Activated naive CD4-positive, alpha-beta T cell treated with anti-CD3 and anti-CD28 coated beads, Interleukin-2, amount 50 U/mL, for 72 hours (primary cell): ENCODE results near the gene USP49. TPM values are rescaled to one million over a fixed set of nuclear protein-coding genes. Genes with fewer than 3 reads are reported as not detected.

Experiments used
- ATAC-seq, 2 donors: fragments of 150-1000 bp; cut with Tn5 transposase; 2 replicates each; pipeline ENCODE4 v1.10.0; 2021; ENCODE audit warnings: mild to moderate bottlenecking in 2 of 2, moderate library complexity in 2 of 2
- DNase-seq, 2 donors: peaks; one replicate each; pipeline ENCODE4 v3.0.0; 2021 to 2022; ENCODE audit warnings: low spot score in 2 of 2
- H3K27ac Mint-ChIP-seq, 2 donors: one replicate each; pipeline ENCODE4 v1.8.0; 2022; ENCODE audit warnings: mild to moderate bottlenecking in 2 of 2, mixed read lengths in 2 of 2
- H3K36me3 Mint-ChIP-seq, 2 donors: one replicate each; pipeline ENCODE4 v1.8.0; 2022; ENCODE audit warnings: mixed read lengths in 2 of 2
- H3K9me3 Mint-ChIP-seq, 2 donors: one replicate each; pipeline ENCODE4 v1.8.0; 2022; ENCODE audit warnings: mixed read lengths in 2 of 2
- total RNA-seq, 2 donors: library from RNA; stranded (reverse); gene quantifications; one replicate each; pipeline ENCODE4 v1.2.3, GENCODE V29; 2022

The USP49 gene
- total RNA-seq, 2 donors from 2014 or later: 8.3 to 16.7 TPM

DNA sequence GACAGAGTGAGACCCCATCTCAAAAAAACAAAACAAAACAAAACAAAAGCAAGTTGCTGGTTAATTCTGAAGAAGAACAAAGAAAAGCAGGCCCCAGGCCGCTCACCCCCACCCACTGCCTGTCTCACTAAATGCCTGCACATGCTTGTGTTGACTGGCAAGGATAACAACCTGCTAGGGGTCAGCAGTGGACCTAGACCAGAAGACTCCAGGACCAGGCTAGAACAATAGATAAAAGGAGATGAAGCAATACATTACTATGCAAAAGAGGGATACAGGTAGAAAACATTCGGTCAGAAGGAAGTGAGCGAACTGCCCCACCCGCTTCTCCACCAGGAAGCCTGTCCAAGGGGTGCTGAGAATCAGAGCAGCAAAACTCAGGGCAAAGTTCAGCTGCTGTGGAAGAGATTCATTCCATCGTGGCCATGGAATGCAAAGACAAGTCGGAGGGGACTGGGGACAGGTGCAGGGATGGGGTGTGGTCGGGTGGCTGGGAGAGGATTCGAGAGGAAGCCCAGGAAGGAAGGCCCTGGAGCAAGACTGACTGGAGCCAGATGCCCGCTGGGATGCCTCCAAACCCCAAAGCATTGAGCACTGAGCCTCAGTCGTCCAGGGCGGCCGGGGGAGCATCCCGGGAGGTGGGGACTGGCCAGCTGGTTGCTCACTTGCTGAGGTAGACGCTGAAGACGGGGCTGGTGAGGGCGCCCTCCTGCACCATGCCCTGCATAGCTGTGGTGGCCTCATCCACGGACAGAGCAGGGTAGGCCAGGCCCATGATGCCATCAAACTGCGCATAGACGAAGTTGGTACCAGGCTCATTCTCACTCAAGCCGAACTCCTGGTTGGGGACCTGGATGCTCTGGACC lies 153.3 kb downstream of the USP49 start:
- ATAC-seq: no peak
- no peak for DNase-seq
- H3K9me3 Mint-ChIP-seq: no peaks in the 10 kb centered on the region
- no peaks in the 10 kb centered on the region for H3K36me3 Mint-ChIP-seq
- H3K27ac Mint-ChIP-seq: no peak overlapping the region

DNA sequence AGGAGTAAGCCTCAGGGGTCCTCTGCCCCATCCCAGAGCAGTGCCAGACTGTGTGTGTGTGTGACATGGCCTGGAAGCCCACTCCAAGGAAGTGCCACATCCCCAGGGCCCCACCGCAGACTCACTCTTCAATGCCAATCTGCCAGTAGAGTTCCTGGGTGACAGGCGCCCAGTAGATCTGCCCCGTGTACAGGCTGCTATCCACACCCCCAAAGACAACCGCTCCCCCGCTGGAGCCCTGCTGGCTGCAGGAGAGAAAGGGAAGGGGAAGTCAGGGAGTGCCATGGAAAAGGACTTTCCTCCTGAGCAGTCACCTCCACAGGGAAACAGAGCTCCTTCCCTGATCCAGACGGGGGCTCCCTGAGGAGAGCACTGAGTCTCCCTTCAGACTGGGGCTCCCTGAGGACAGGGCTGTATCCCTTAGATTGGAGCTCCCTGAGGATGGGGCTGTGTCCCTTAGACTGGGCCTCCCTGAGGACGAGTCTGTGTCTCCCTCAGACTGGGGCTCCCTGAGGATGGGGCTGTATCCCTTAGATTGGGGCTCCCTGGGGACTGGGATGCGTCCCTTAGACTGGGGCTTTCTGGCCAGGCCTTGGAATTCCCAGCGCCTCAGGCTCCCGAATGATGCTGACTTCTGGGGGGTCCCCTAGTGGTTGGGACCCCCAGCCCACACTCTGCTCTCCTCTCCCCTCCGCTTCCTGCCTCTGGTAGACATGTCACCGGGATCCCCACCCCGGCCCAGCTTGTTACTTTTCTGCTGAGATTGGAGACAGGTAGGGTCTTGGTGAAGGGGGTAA lies 154.6 kb downstream of the USP49 start:
- ATAC-seq: no peak

More for the DNA sequence above, 154.6 kb downstream of the USP49 start:
- Mint-ChIP-seq H3K9me3 (no peaks in the 10 kb centered on the region), H3K36me3 (no peaks in the 10 kb centered on the region), H3K27ac (no peak overlapping the region)
- DNase-seq: no peak

Other genes starting within 250 kb of the USP49 start
- 10 to 100 TPM in 1 of 2 donors, 1 to 10 TPM in 1; 3.0 to 14.4 TPM for gene TFEB, start 159.8 kb downstream of the USP49 start, total RNA-seq
- gene PGC, start 148.0 kb downstream of the USP49 start, total RNA-seq: not detected
- 1 to 10 TPM; 3.1 to 5.2 TPM for gene FRS3, start 115.5 kb downstream of the USP49 start, total RNA-seq
- gene PRICKLE4, start 114.6 kb downstream of the USP49 start, total RNA-seq: under 1 TPM in 1 of 2 donors, not detected in 1; 0.60 TPM
- 100 to 1,000 TPM; 182 to 301 TPM for gene TOMM6, start 107.7 kb downstream of the USP49 start, total RNA-seq
- gene MED20, start 25.8 kb upstream of the USP49 start, total RNA-seq: 10 to 100 TPM; 18.5 to 24.2 TPM
- 10 to 100 TPM; 38.1 to 47.6 TPM for gene BYSL, start 26.1 kb upstream of the USP49 start, total RNA-seq
- gene CCND3, start 46.4 kb upstream of the USP49 start, total RNA-seq: 100 to 1,000 TPM; 610 to 723 TPM
- gene TAF8, start 155.1 kb upstream of the USP49 start, total RNA-seq: 10 to 100 TPM; 62.9 to 77.1 TPM
- under 1 TPM; 0.20 to 0.29 TPM for gene C6orf132, start 247.2 kb upstream of the USP49 start, total RNA-seq